IPS DF 19.7 (cell line): ENCODE data around the gene PIP4K2A.

Experiments
- DNase-seq: peaks from one replicate; pipeline ENCODE4 v3.0.0-alpha.2; 2013; ENCODE audit warnings: low read depth, low spot score

PIP4K2A gene

GRCh38 chr10:22638863-22639262, 75.5 kb downstream of the PIP4K2A start:
- no peak for DNase-seq

GRCh38 chr10:22637491-22637890, 76.9 kb downstream of the PIP4K2A start:
- DNase-seq, result no peak

- DNase-seq, result no peak
Observed at GRCh38 chr10:22635650-22636049, 78.7 kb downstream of the PIP4K2A start.

GRCh38 chr10:22634606-22635459, 79.5 kb downstream of the PIP4K2A start:
- DNase-seq, result no peak

GRCh38 chr10:22634093-22634492, 80.3 kb downstream of the PIP4K2A start:
- no peak for DNase-seq

- DNase-seq, result no peak
Observed at GRCh38 chr10:22633528-22633927, 80.8 kb downstream of the PIP4K2A start.

- DNase-seq, result no peak
Observed at GRCh38 chr10:22633106-22633505, 81.3 kb downstream of the PIP4K2A start.

GRCh38 chr10:22631646-22632278, 82.6 kb downstream of the PIP4K2A start:
- DNase-seq, result no peak

- DNase-seq, result no peak
Observed at GRCh38 chr10:22631185-22631584, 83.2 kb downstream of the PIP4K2A start.

- no peak for DNase-seq
Observed at GRCh38 chr10:22630234-22631174, 83.9 kb downstream of the PIP4K2A start.

- DNase-seq, result no peak
Observed at GRCh38 chr10:22629852-22630233, 84.5 kb downstream of the PIP4K2A start.

- DNase-seq, result no peak
Observed at GRCh38 chr10:22629126-22629525, 85.3 kb downstream of the PIP4K2A start.

- no peak for DNase-seq
Observed at GRCh38 chr10:22628309-22628708, 86.1 kb downstream of the PIP4K2A start.

GRCh38 chr10:22626784-22627183, 87.6 kb downstream of the PIP4K2A start:
- no peak for DNase-seq

- DNase-seq, result no peak
Observed at GRCh38 chr10:22625516-22626290, 88.7 kb downstream of the PIP4K2A start.

- no peak for DNase-seq
Observed at GRCh38 chr10:22624287-22624738, 90.1 kb downstream of the PIP4K2A start.

- no peak for DNase-seq
Observed at GRCh38 chr10:22623633-22624253, 90.6 kb downstream of the PIP4K2A start.

- DNase-seq, result no peak
Observed at GRCh38 chr10:22622242-22622806, 92.1 kb downstream of the PIP4K2A start.

- DNase-seq, result no peak
Observed at GRCh38 chr10:22621726-22622125, 92.7 kb downstream of the PIP4K2A start.

- no peak for DNase-seq
Observed at GRCh38 chr10:22620929-22621328, 93.4 kb downstream of the PIP4K2A start.
